AG04450 (cell line): Measurements from ENCODE around the gene KASH5. TPM values are rescaled to one million over a fixed set of nuclear protein-coding genes. Genes with fewer than 3 reads are reported as not detected.

Source experiments
- CTCF ChIA-PET: fragments of 300-600, 350-600 bp; formaldehyde crosslinking; extraction: SDS; loops from one replicate; lab custom pipeline; 2022; ENCODE audit warnings: antibody characterized with exemption, inconsistent platforms; lab: Charles Lee
- POLR2A ChIA-PET: fragments of 350-600 bp; formaldehyde crosslinking; extraction: SDS; loops from one replicate; lab custom pipeline; 2021; ENCODE audit warnings: antibody characterized with exemption, inconsistent platforms; lab: Yijun Ruan, JAX
- DNase-seq: peaks from one replicate; pipeline ENCODE4 v3.0.0-alpha.2; 2011; ENCODE audit warnings: low read depth, low spot score
- H3K27ac ChIP-seq: one replicate; pipeline ENCODE4 v1.5.1; 2012; ENCODE audit warnings: low read depth, low read length, control low read depth
- H3K27me3 ChIP-seq: one replicate; pipeline ENCODE4 v1.6.0; 2012; ENCODE audit warnings: low read length; ENCODE audit not compliant: control insufficient read depth, insufficient read depth
- H3K4me3 ChIP-seq: 2 replicates; pipeline ENCODE4 v1.5.1; 2011; ENCODE audit warnings: mild to moderate bottlenecking, low read depth, low read length, control low read depth
- H3K9me3 ChIP-seq: 2 replicates; pipeline ENCODE4 v1.5.1; 2012; ENCODE audit warnings: low read length; ENCODE audit not compliant: control insufficient read depth, insufficient read depth
- CTCF ChIP-seq: IDR thresholded peaks from 2 replicates; pipeline ENCODE4 v1.5.1; 2011; ENCODE audit warnings: low read depth, low read length, control low read depth, inconsistent platforms
- polyA plus RNA-seq: library from polyadenylated mRNA; depleted of rRNA; stranded (reverse); fragments of >200 nt; gene quantifications from 2 replicates; pipeline ENCODE4 v1.2.3, GENCODE V29; 2011; rRNA removed

Gene KASH5
- polyA plus RNA-seq, 1 experiment: not detected

GRCh38 chr19:49463960-49464740, 76.1 kb downstream of the KASH5 start:
- Histone ChIP-seq H3K9me3 (peaks cover 7% of the 10 kb centered on the region; the same call in 1 of the 2 replicates), H3K27me3 (no peaks in the 10 kb centered on the region), H3K4me3 (no peak overlapping the region), H3K27ac (no peak overlapping the region)
- CTCF ChIA-PET: interaction anchor here (1.9 kb wide), 1 partner anchor 9 kb away, joined by 8 read pairs; no protein-coding TSS in a partner anchor
- DNase-seq: no peak
- POLR2A ChIA-PET: no interaction called here
- TF ChIP-seq CTCF: no peak

GRCh38 chr19:49465371-49465770, 77.3 kb downstream of the KASH5 start:
- ChIA-PET POLR2A (no interaction called here), CTCF (interaction anchor here (1.0 to 1.9 kb wide), 2 partner anchors 8 to 105 kb away, joined by 3 to 8 read pairs; no protein-coding TSS in a partner anchor)
- no peak for DNase-seq

More at GRCh38 chr19:49465371-49465770, 77.3 kb downstream of the KASH5 start:
- Histone ChIP-seq H3K27me3 (no peaks in the 10 kb centered on the region), H3K9me3 (peaks cover 7% of the 10 kb centered on the region; the same call in 1 of the 2 replicates), H3K27ac (no peak overlapping the region), H3K4me3 (no peak overlapping the region)
- TF ChIP-seq CTCF: no peak

Other genes with a start within 250 kb of the KASH5 start
- gene HRC, start 232.9 kb upstream of the KASH5 start, polyA plus RNA-seq: 0.06 TPM in 1 of 2 replicates, not detected in the other
- 4.3 and 6.3 TPM in 2 replicates for gene TRPM4, start 230.5 kb upstream of the KASH5 start, polyA plus RNA-seq
- gene SLC6A16, start 63.1 kb upstream of the KASH5 start, polyA plus RNA-seq: 1.5 and 1.6 TPM in 2 replicates
- gene CD37, start 52.8 kb upstream of the KASH5 start, polyA plus RNA-seq: not detected in 2 replicates
- gene TEAD2, start 25.8 kb upstream of the KASH5 start, polyA plus RNA-seq: 32.8 and 41.7 TPM in 2 replicates
- 0.14 TPM in 1 of 2 replicates, not detected in the other for gene DKKL1, start 24.4 kb upstream of the KASH5 start, polyA plus RNA-seq
- not detected in 2 replicates for gene PTH2, start 35.2 kb downstream of the KASH5 start, polyA plus RNA-seq
- gene GFY, start 37.1 kb downstream of the KASH5 start, polyA plus RNA-seq: not detected in 2 replicates
- 0.02 and 0.04 TPM in 2 replicates for gene SLC17A7, start 53.3 kb downstream of the KASH5 start, polyA plus RNA-seq
- 60.3 and 62.5 TPM in 2 replicates for gene PIH1D1, start 63.6 kb downstream of the KASH5 start, polyA plus RNA-seq
- 4.1 and 4.3 TPM in 2 replicates for gene ALDH16A1, start 65.0 kb downstream of the KASH5 start, polyA plus RNA-seq
- gene FLT3LG, start 86.0 kb downstream of the KASH5 start, polyA plus RNA-seq: 3.7 and 5.9 TPM in 2 replicates
- 3,816 and 4,938 TPM in 2 replicates for gene RPL13A, start 99.4 kb downstream of the KASH5 start, polyA plus RNA-seq
- gene RPS11, start 108.2 kb downstream of the KASH5 start, polyA plus RNA-seq: 1,562 and 2,122 TPM in 2 replicates
- gene FCGRT, start 124.4 kb downstream of the KASH5 start, polyA plus RNA-seq: 46.1 and 68.1 TPM in 2 replicates
- gene RCN3, start 139.8 kb downstream of the KASH5 start, polyA plus RNA-seq: 14.7 and 29.4 TPM in 2 replicates
- 43.9 and 77.5 TPM in 2 replicates for gene NOSIP, start 192.3 kb downstream of the KASH5 start, polyA plus RNA-seq
- gene PRRG2, start 193.1 kb downstream of the KASH5 start, polyA plus RNA-seq: 0.31 and 0.35 TPM in 2 replicates
- gene PRR12, start 202.9 kb downstream of the KASH5 start, polyA plus RNA-seq: 0.36 and 0.66 TPM in 2 replicates